Activated CD8-positive, alpha-beta T cell treated with anti-CD3 and anti-CD28 coated beads for 36 hours (primary cell): ENCODE results near the gene ANKRD60. TPM values are rescaled to one million over a fixed set of nuclear protein-coding genes. Genes with fewer than 3 reads are reported as not detected.

Experiments
- ATAC-seq: fragments of 200-7000 bp; cut with Tn5 transposase; one replicate; pipeline ENCODE4 v1.10.0; 2021; ENCODE audit warnings: mild to moderate bottlenecking, moderate library complexity
- CTCF ChIA-PET: fragments of 350-600 bp; sonication (Branson Sonifier 250); formaldehyde crosslinking; loops from one replicate; lab custom pipeline; 2021; ENCODE audit warnings: antibody characterized with exemption; lab: Charles Lee
- POLR2A ChIA-PET: fragments of 350-600 bp; sonication (Branson Sonifier 250); formaldehyde crosslinking; loops from one replicate; lab custom pipeline; 2021; ENCODE audit warnings: antibody characterized with exemption; lab: Charles Lee
- DNase-seq: peaks from one replicate; pipeline ENCODE4 v3.0.0-alpha.2; 2020
- H3K27ac Mint-ChIP-seq: one replicate; pipeline ENCODE4 v1.8.0; 2021; ENCODE audit warnings: mild to moderate bottlenecking, mixed read lengths
- H3K27me3 Mint-ChIP-seq: one replicate; pipeline ENCODE4 v1.8.0; 2021; ENCODE audit warnings: mixed read lengths
- H3K36me3 Mint-ChIP-seq: one replicate; pipeline ENCODE4 v1.8.0; 2021; ENCODE audit warnings: low read depth, mixed read lengths
- H3K4me1 Mint-ChIP-seq: one replicate; pipeline ENCODE4 v1.8.0; 2021; ENCODE audit warnings: low read depth, mixed read lengths
- H3K4me3 Mint-ChIP-seq: one replicate; pipeline ENCODE4 v1.8.0; 2021; ENCODE audit warnings: mild to moderate bottlenecking, moderate library complexity, mixed read lengths
- H3K9me3 Mint-ChIP-seq: one replicate; pipeline ENCODE4 v1.8.0; 2021; ENCODE audit warnings: mixed read lengths
- CTCF ChIP-seq: fragments of 200-600 bp; IDR thresholded peaks from one replicate; pipeline ENCODE4 v1.8.0; 2022; ENCODE audit warnings: antibody characterized with exemption, mild to moderate bottlenecking
- intact Hi-C: fragments of 100-400 bp; cut with micrococcal nuclease; formaldehyde crosslinking; loops from one replicate; pipeline ENCODE4 v1.10.0; 2022
- total RNA-seq, 2 experiments: library from RNA; stranded (reverse); gene quantifications; one replicate each; pipeline ENCODE4 v1.2.3, GENCODE V29; 2021

The ANKRD60 gene
- total RNA-seq, 2 experiments from 2014 or later: not detected

DNA sequence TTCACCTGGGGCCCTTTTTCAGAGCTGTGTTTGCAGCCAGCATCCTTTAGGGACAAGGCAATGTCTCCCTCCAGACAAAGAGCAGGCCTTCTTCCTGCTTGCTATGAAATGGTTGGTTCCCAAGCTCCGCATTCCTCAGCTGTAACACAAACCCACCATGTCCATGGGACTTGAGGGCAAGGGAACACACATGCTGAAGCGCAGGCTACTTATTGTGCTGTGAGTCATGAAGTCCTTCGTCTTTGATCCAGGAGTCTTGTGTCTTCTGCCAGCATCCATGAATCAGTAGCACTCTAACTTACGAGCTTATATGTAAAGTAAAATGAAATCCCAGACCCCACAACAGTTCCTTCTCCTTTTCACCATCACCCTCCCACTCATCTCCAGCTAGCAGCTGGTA is 59.0 kb downstream of the ANKRD60 start:
- no peak for DNase-seq
- CTCF ChIA-PET: interaction anchor here (1.4 to 1.8 kb wide), 3 partner anchors 10 to 577 kb away, joined by 4 to 8 read pairs (median 4); no protein-coding TSS in a partner anchor
- Mint-ChIP-seq H3K9me3 (no peaks in the 10 kb centered on the region), H3K4me3 (no peak overlapping the region), H3K27ac (no peak overlapping the region), H3K27me3 (no peaks in the 10 kb centered on the region), H3K4me1 (peaks cover 10% of the 10 kb centered on the region), H3K36me3 (no peaks in the 10 kb centered on the region)
- no peak for ATAC-seq
- POLR2A ChIA-PET: no interaction called here
- intact Hi-C loops: no loop called here
- no peak for TF ChIP-seq CTCF

- DNase-seq: no peak
- H3K4me3 Mint-ChIP-seq: no peak overlapping the region
- no peak for TF ChIP-seq CTCF
- H3K27me3 Mint-ChIP-seq: no peaks in the 10 kb centered on the region
- no peak overlapping the region for H3K27ac Mint-ChIP-seq
- ATAC-seq: no peak
- ChIA-PET POLR2A (interaction anchor here (0.5 kb wide), 1 partner anchor 735 kb away, joined by 3 read pairs; no protein-coding TSS in a partner anchor), CTCF (interaction anchor here (1.7 kb wide), 1 partner anchor 515 kb away, joined by 4 read pairs; no protein-coding TSS in a partner anchor)
- intact Hi-C loops: no loop called here
- peaks cover 4% of the 10 kb centered on the region for H3K4me1 Mint-ChIP-seq
- H3K36me3 Mint-ChIP-seq: no peaks in the 10 kb centered on the region
- H3K9me3 Mint-ChIP-seq: no peaks in the 10 kb centered on the region
These were observed 59.6 kb downstream of the ANKRD60 start for GRCh38 chr20:58168843-58169242.

DNA sequence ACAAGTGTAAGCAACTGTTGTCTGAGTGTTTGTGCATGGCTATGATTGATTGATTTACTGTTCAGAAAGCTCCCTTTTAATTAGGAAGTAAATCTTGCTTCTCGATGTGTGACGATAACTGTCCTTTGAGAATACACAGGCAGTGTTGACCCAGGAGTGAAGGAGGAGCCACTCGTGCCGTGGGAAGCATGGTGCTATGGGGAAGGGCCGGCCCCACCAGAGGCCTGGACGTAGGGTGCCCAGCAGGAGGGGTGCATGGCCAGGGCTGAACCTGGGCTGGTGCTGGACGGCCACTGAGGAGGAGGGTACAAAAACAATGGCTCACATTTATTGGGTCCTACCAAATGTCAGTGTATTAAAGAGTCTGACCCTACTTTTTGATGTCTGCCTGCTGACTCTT is 60.7 kb downstream of the ANKRD60 start:
- CTCF ChIA-PET: interaction anchor here (0.7 kb wide), 1 partner anchor 12 kb away, joined by 3 read pairs; no protein-coding TSS in a partner anchor
- no peak overlapping the region for H3K4me3 Mint-ChIP-seq
- H3K36me3 Mint-ChIP-seq: no peaks in the 10 kb centered on the region
- no peak for TF ChIP-seq CTCF
- H3K4me1 Mint-ChIP-seq: peaks cover 4% of the 10 kb centered on the region
- DNase-seq (no peak), ATAC-seq (no peak)
- H3K27ac Mint-ChIP-seq: no peak overlapping the region
- no peaks in the 10 kb centered on the region for H3K27me3 Mint-ChIP-seq
- POLR2A ChIA-PET: no interaction called here
- H3K9me3 Mint-ChIP-seq: no peaks in the 10 kb centered on the region
- intact Hi-C loops: no loop called here

Other genes with a start within 250 kb of the ANKRD60 start
- 1 to 10 TPM; 8.3 to 9.0 TPM for gene RAB22A, start 81.1 kb upstream of the ANKRD60 start, total RNA-seq
- gene VAPB, start 160.6 kb upstream of the ANKRD60 start, total RNA-seq: 10 to 100 TPM; 46.3 to 46.8 TPM